ENCODE data around the gene TRANK1. TPM values are rescaled to one million over a fixed set of nuclear protein-coding genes. Genes with fewer than 3 reads are reported as not detected.
"Not testable (repeated sequence)": the region's sequence is repeated elsewhere in the genome, so short reads cannot be mapped to it uniquely, and the experiment has no call there.

TRANK1 gene
- polyA plus RNA-seq, 1 donor (not counting 4 experiments of a cell fraction or from before 2014, with no cell fraction given) = 3.2 TPM

DNA sequence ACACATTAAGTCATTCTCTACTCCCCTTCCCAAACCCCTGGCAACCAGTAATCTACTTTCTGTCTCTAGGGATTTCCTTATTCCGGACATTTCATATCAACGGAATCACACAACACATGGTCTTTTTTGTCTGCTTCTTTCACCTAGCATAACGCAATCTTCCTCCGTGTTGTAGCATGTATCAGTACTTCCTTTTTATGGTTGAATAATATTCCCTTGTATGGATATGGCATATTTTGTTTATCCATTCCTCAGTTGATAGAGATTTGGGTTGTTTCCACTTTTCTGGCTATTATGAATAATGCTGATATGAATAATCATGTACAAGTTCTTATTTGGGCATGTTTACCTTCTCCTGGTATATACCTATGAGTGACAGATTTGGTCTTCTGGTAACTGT lies 63.1 kb downstream of the TRANK1 start:
- TF ChIP-seq EZH2 (IDR thresholded peaks at IDR 0.05; ENCODE audit: low read length) (no peak), CTCF (optimal IDR thresholded peaks at IDR 0.05 in 1 of 3, IDR thresholded peaks at IDR 0.05 in 1 of 3, conservative IDR thresholded peaks at IDR 0.05 in 1 of 3; ENCODE audit: extremely low read depth in 1 of 3, insufficient read depth in 2 of 3, low read length in 3 of 3) (no peak)

GRCh38 chr3:36879842-36880241 lies 65.0 kb downstream of the TRANK1 start:
- H3K4me3 ChIP-seq (ENCODE audit: control insufficient read depth in 2 of 3, extremely low read depth in 1 of 3, insufficient read depth in 2 of 3, low read depth in 1 of 3, low read length in 3 of 3); dilution Hi-C loops (cut with MboI; ENCODE audit: extremely low pct_ligation_motif_present, low sequenced_read_pairs); H3K9ac ChIP-seq (ENCODE audit: control insufficient read depth, extremely low read depth, insufficient read depth, low read length); H3K27me3 ChIP-seq (ENCODE audit: control insufficient read depth, extremely low read depth, insufficient read depth, low read length); H2AFZ ChIP-seq (ENCODE audit: control insufficient read depth, low read length); H3K79me2 ChIP-seq (ENCODE audit: control insufficient read depth, insufficient read depth, low read length); H3K36me3 ChIP-seq (ENCODE audit: control insufficient read depth in 2 of 2, extremely low read depth in 1 of 2, insufficient read depth in 2 of 2, low read length in 2 of 2); H3K4me2 ChIP-seq (ENCODE audit: control insufficient read depth, extremely low read depth, insufficient read depth, low read depth, low read length); H3K4me1 ChIP-seq (ENCODE audit: control insufficient read depth, extremely low read depth, insufficient read depth, low read length); DNase-seq (ENCODE audit: low read depth, low spot score); FAIRE-seq; H3K27ac ChIP-seq (ENCODE audit: control insufficient read depth, insufficient read depth, low read length); H3K9me3 ChIP-seq (ENCODE audit: control insufficient read depth, low read depth, low read length); H3K9me1 ChIP-seq (ENCODE audit: control insufficient read depth, extremely low read depth, insufficient read depth, low read length); H4K20me1 ChIP-seq (ENCODE audit: control insufficient read depth, extremely low read depth, insufficient read depth, low read length): not testable (repeated sequence)

More for the DNA sequence above, 63.1 kb downstream of the TRANK1 start:
- Histone ChIP-seq H3K4me3 (ENCODE audit: control insufficient read depth in 2 of 3, extremely low read depth in 1 of 3, insufficient read depth in 2 of 3, low read depth in 1 of 3, low read length in 3 of 3) (no peak overlapping the region), H3K36me3 (ENCODE audit: control insufficient read depth in 2 of 2, extremely low read depth in 1 of 2, insufficient read depth in 2 of 2, low read length in 2 of 2) (no peaks in the 10 kb centered on the region), H3K4me2 (ENCODE audit: control insufficient read depth, extremely low read depth, insufficient read depth, low read depth, low read length) (no peak overlapping the region), H3K4me1 (ENCODE audit: control insufficient read depth, extremely low read depth, insufficient read depth, low read length) (no peaks in the 10 kb centered on the region), H3K27ac (ENCODE audit: control insufficient read depth, insufficient read depth, low read length) (no peak overlapping the region), H3K79me2 (ENCODE audit: control insufficient read depth, insufficient read depth, low read length) (no peaks in the 10 kb centered on the region), H2AFZ (ENCODE audit: control insufficient read depth, low read length) (no peak overlapping the region), H3K9me1 (ENCODE audit: control insufficient read depth, extremely low read depth, insufficient read depth, low read length) (no peaks in the 10 kb centered on the region), H4K20me1 (ENCODE audit: control insufficient read depth, extremely low read depth, insufficient read depth, low read length) (no peaks in the 10 kb centered on the region), H3K27me3 (ENCODE audit: control insufficient read depth, extremely low read depth, insufficient read depth, low read length) (no peaks in the 10 kb centered on the region), H3K9me3 (ENCODE audit: control insufficient read depth, low read depth, low read length) (no peaks in the 10 kb centered on the region), H3K9ac (ENCODE audit: control insufficient read depth, extremely low read depth, insufficient read depth, low read length) (no peak overlapping the region)
- no peak for FAIRE-seq
- DNase-seq (ENCODE audit: low read depth, low spot score) = no peak
- dilution Hi-C loops (cut with MboI; ENCODE audit: extremely low pct_ligation_motif_present, low sequenced_read_pairs) = no loop called here

- Histone ChIP-seq H3K27ac (ENCODE audit: control insufficient read depth, insufficient read depth, low read length) (no peak overlapping the region), H3K79me2 (ENCODE audit: control insufficient read depth, insufficient read depth, low read length) (no peaks in the 10 kb centered on the region), H3K36me3 (ENCODE audit: control insufficient read depth in 2 of 2, extremely low read depth in 1 of 2, insufficient read depth in 2 of 2, low read length in 2 of 2) (no peaks in the 10 kb centered on the region), H3K9me1 (ENCODE audit: control insufficient read depth, extremely low read depth, insufficient read depth, low read length) (no peaks in the 10 kb centered on the region), H4K20me1 (ENCODE audit: control insufficient read depth, extremely low read depth, insufficient read depth, low read length) (no peaks in the 10 kb centered on the region), H2AFZ (ENCODE audit: control insufficient read depth, low read length) (no peak overlapping the region), H3K9me3 (ENCODE audit: control insufficient read depth, low read depth, low read length) (no peaks in the 10 kb centered on the region), H3K27me3 (ENCODE audit: control insufficient read depth, extremely low read depth, insufficient read depth, low read length) (no peaks in the 10 kb centered on the region), H3K4me3 (ENCODE audit: control insufficient read depth in 2 of 3, extremely low read depth in 1 of 3, insufficient read depth in 2 of 3, low read depth in 1 of 3, low read length in 3 of 3) (no peak overlapping the region), H3K9ac (ENCODE audit: control insufficient read depth, extremely low read depth, insufficient read depth, low read length) (no peak overlapping the region), H3K4me1 (ENCODE audit: control insufficient read depth, extremely low read depth, insufficient read depth, low read length) (no peaks in the 10 kb centered on the region), H3K4me2 (ENCODE audit: control insufficient read depth, extremely low read depth, insufficient read depth, low read depth, low read length) (no peak overlapping the region)
- DNase-seq (ENCODE audit: low read depth, low spot score) = no peak
- TF ChIP-seq CTCF (optimal IDR thresholded peaks at IDR 0.05 in 1 of 3, IDR thresholded peaks at IDR 0.05 in 1 of 3, conservative IDR thresholded peaks at IDR 0.05 in 1 of 3; ENCODE audit: extremely low read depth in 1 of 3, insufficient read depth in 2 of 3, low read length in 3 of 3) (no peak), EZH2 (IDR thresholded peaks at IDR 0.05; ENCODE audit: low read length) (no peak)
- dilution Hi-C loops (cut with MboI; ENCODE audit: extremely low pct_ligation_motif_present, low sequenced_read_pairs) = no loop called here
- FAIRE-seq = no peak
These were observed 66.7 kb downstream of the TRANK1 start for GRCh38 chr3:36877930-36878685.

Data from keratinocyte (primary cell).